NCI-H2196 (cell line): ENCODE data around the gene ADAMTS7.
"Not testable (repeated sequence)": the region's sequence is repeated elsewhere in the genome, so short reads cannot be mapped to it uniquely, and the experiment has no call there.

ENCODE experiments used
- DNase-seq: peaks from one replicate; lab custom pipeline; 2025; ENCODE audit not compliant: unreplicated experiment; lab: John Stamatoyannopoulos, UW

Gene ADAMTS7

GRCh38 chr15:78727561-78727960, 83.7 kb downstream of the ADAMTS7 start:
- no peak for DNase-seq

GRCh38 chr15:78726870-78727551, 84.3 kb downstream of the ADAMTS7 start:
- DNase-seq, result peak; percentile 34

DNA sequence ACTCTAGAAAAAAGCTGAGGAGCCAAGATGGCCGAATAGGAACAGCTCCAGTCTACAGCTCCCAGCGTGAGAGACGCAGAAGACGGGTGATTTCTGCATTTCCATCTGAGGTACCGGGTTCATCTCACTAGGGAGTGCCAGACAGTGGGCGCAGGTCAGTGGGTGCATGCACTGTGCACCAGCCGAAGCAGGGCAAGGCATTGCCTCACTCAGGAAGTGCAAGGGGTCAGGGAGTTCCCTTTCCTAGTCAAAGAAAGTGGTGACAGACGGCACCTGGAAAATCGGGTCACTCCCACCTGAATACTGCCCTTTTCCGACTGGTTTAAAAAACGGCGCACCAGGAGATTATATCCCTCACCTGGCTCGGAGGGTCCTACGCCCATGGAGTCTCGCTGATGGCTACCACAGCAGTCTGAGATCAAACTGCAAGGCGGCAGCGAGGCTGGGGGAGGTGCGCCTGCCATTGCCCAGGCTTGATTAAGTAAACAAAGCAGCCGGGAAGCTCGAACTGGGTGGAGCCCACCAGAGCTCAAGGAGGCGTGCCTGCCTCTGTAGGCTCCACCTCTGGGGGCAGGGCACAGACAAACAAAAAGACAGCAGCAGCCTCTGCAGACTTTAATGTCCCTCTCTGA, 91.3 kb downstream of the ADAMTS7 start:
- not testable (repeated sequence) for DNase-seq

DNA sequence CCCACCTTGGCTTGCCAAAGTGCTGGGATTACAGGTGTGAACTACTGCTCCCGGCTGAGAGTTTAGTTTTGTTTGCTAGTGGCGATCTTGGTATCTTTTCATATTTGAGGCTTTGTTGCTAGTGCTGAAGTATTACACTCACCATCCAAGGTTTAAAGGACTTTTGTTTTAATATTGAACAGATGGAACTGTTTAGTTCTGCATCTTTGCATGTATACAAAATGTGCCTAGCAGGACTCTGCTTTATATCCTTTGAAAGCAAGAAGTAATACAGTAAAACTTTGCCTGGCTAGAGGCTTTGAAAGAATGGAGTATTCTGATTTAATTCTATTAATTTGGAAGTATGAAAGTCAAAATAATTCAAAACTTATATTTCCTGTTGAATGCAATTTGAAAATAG, 92.4 kb downstream of the ADAMTS7 start:
- DNase-seq, result no peak

DNA sequence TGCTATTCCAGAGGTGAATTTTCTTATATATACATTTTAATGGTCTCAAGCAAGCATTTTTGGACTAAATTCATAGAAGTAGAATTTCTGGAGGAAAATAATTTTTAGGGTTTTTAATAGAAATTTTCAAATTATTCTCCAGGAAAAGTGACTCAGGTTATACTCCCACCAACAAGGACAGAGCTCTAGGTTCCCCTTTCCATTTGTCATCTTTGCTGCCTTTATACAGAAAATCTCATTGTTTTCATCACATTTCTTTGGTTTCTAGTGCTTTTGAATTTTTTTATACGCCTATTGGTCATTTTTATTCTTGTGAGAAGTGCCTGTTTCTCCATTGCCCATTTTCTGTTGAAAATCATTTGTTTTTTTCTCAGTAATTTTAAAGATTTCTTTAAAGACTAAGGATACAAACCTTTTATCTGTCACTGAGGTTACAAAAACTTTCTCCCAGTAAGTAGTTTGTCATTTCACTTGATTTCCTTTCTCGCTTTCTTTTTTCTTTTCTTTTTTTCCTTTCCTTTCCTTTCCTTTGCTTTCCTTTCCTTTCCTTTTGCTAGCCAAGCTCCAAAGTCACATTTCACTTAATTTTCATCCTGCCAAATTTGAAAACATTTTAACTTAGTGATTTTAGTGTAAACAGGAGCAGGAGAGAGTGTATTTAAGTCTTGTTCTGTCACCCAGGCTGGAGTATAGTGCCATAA, 93.2 kb downstream of the ADAMTS7 start:
- DNase-seq, result no peak

GRCh38 chr15:78716651-78717050, 94.6 kb downstream of the ADAMTS7 start:
- DNase-seq, result no peak

GRCh38 chr15:78715930-78716329, 95.3 kb downstream of the ADAMTS7 start:
- no peak for DNase-seq

- DNase-seq, result no peak
Observed at GRCh38 chr15:78715434-78715833, 95.8 kb downstream of the ADAMTS7 start.

DNA sequence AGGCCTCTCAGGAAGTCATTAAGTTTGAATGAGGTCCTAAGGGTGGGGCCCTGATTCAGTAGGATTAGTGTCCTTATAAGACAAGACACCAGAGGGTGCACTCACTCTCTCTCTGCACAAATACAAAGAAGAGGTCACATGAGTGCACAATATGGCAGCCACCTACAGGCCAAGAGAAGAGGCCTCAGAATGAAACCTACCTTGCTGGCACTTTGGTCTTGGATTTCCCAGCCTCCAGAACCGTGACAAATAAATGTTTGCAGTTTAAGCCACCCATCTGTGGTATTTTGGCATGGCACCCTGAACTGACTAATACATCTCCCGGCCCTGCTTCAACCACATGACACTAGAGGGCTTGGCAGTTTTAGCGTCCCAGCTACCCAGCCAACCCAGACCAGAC, 96.4 kb downstream of the ADAMTS7 start:
- DNase-seq, result no peak

DNA sequence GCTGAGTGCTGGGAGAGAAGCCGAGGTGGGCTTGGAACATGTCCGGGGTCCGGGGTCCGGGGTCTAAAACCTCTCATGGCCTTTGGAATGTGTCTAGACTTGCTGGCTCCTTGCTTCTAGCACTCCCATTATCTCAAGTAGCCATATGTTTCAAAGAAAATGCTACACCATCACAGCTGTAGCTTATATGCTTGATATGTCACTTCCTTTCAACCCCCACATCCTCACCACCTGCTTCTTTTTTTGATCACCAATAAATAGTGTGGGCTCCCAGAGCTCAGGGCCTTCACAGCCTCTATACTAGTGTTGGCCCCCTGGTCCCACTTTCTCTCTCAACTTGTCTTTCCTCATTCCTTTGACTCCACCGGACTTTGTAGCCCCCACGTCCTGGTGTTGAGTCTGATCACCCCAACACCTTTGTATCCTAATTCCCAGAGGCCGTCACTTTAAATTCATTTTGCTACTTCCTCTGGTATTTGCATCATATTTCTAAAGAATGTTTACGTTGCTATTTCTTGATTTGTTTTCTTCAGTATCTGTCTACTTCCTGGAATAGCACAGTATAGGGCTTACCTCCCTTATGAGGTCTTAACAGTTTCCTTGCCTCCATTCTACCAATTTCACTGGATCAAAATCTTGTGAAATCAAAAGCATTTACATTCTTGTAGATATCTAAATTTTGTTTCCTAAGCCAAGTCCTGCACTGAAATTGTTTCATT, 98.3 kb downstream of the ADAMTS7 start:
- no peak for DNase-seq

DNA sequence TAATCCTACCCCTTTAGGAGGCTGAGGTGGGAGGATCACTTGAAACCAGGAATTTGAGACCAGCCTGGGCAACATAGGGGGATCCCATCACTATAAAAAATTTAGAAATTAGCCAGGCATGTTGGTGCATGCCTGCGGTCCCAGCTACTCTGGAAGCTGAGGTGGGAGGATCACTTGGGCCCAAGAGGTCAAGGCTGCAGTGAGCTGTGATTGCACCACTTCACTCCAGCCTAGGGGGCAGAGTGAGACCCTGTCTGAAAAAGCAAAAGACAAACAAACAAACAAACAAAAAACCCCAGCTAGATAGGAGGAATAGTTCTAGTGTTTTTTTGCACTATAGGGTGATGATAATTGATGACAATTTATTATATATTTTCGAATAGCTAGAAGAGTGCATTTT, 99.6 kb downstream of the ADAMTS7 start:
- no peak for DNase-seq

DNA sequence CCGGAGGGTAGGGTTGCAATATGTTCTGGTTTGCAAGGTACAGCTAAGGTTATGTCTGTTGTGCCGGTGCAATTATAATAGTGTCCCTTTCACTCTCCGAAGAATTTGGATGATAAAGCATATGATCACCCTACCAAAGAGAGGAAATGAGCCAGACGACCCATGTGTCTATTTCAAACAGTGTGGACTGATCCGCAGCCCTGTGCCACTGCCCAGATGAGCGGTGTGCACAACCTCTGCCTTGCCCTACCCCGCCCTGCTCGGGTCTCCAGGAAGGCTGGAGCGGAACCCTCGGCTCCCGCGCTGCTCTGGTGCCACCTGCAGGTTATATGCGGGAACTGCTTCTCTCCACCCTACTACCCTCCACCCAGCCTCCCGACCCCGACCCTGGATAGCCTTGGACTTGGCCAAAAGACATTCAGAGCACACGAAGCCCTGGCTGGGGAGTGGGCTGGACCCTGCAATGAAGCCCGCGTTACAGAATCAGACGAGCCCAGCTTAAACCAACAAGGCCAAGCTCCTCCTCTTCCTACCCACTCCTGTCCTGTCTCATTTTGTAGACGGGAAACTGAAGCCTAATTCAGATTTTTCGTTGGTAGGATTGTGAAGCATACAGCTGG, 101.9 kb downstream of the ADAMTS7 start:
- peak; percentile 63 for DNase-seq
